ENCODE measurements around the gene TPRA1. TPM values are rescaled to one million over a fixed set of nuclear protein-coding genes. Genes with fewer than 3 reads are reported as not detected.
A peak's percentile ranks its signal among the peaks of the same experiment; 100 is the strongest.

Gene TPRA1
- total RNA-seq, 4 donors from 2014 or later, result 19.2 to 25.7 (median 21.0) TPM

- intact Hi-C loops (cut with DNase I), result no loop called here
- Histone ChIP-seq H3K27me3 (no peaks in the 10 kb centered on the region), H3K27ac (peak overlapping the region in 1 of 4 donors; percentile 78), H3K9me3 (no peaks in the 10 kb centered on the region), H3K4me1 (peaks cover 0 to 31% (median 3%) of the 10 kb centered on the region in 3 donors), H3K4me3 (peak overlapping the region in 1 of 4 donors; percentile 58), H3K36me3 (peaks cover 0 to 10% (median 0%) of the 10 kb centered on the region in 3 donors)
- TF ChIP-seq POLR2A (IDR thresholded peaks at IDR 0.05), result no peak
- no peak for TF ChIP-seq CTCF (IDR thresholded peaks at IDR 0.05)
- WGBS, 2 donors, result 62 to 80% methylated on average over 10 to 12 of the region's 12 CpGs
- DNase-seq, result no peak
These were observed 6.7 kb upstream of the TPRA1 start for GRCh38 chr3:127597020-127597771.

- Histone ChIP-seq H3K27me3 (no peaks in the 10 kb centered on the region), H3K4me1 (peaks cover 6 to 43% (median 12%) of the 10 kb centered on the region in 3 donors), H3K36me3 (peaks cover 0 to under 1% (median 0%) of the 10 kb centered on the region in 3 donors), H3K27ac (no peak overlapping the region), H3K4me3 (no peak overlapping the region), H3K9me3 (no peaks in the 10 kb centered on the region)
- TF ChIP-seq POLR2A (IDR thresholded peaks at IDR 0.05) (no peak), CTCF (IDR thresholded peaks at IDR 0.05) (no peak)
- DNase-seq, result no peak
- intact Hi-C loops (cut with DNase I), result no loop called here
- WGBS, 2 donors, result 71 to 89% methylated on average over 2 to 4 of the region's 4 CpGs
These were observed 4.8 kb upstream of the TPRA1 start for GRCh38 chr3:127595303-127595702.

- TF ChIP-seq POLR2A (IDR thresholded peaks at IDR 0.05), result no peak
- TF ChIP-seq CTCF (IDR thresholded peaks at IDR 0.05), result no peak
- Histone ChIP-seq H3K9me3 (no peaks in the 10 kb centered on the region), H3K27me3 (no peaks in the 10 kb centered on the region), H3K36me3 (no peaks in the 10 kb centered on the region), H3K4me1 (peaks cover 18 to 42% (median 23%) of the 10 kb centered on the region in 3 donors), H3K27ac (no peak overlapping the region), H3K4me3 (no peak overlapping the region)
- DNase-seq, result no peak
- WGBS, 2 donors, result 88 to 90% methylated on average over 3 to 5 of the region's 5 CpGs
- intact Hi-C loops (cut with DNase I), result no loop called here
These were observed 2.6 kb upstream of the TPRA1 start for GRCh38 chr3:127593178-127593577.

- no CpG with 5 or more reads among the region's 41 CpGs for WGBS, 2 donors
- Histone ChIP-seq H3K27ac (peak overlapping the region; percentile 87 to 97 (median 91)), H3K27me3 (no peaks in the 10 kb centered on the region), H3K4me3 (peak overlapping the region; percentile 65 to 88 (median 82)), H3K4me1 (peaks cover 28 to 61% (median 37%) of the 10 kb centered on the region in 3 donors), H3K36me3 (no peaks in the 10 kb centered on the region), H3K9me3 (no peaks in the 10 kb centered on the region)
- TF ChIP-seq CTCF (IDR thresholded peaks at IDR 0.05) (peak in 1 of 6 experiments; percentile 14), POLR2A (IDR thresholded peaks at IDR 0.05) (peak in 1 of 4 donors; percentile 42)
- DNase-seq, result no peak
- intact Hi-C loops (cut with DNase I), result no loop called here
These were observed 296 bp downstream of the TPRA1 start for GRCh38 chr3:127590282-127590592.

- no peaks in the 10 kb centered on the region for H3K9me3 ChIP-seq
- no peak for TF ChIP-seq CTCF (IDR thresholded peaks at IDR 0.05)
- no peak for TF ChIP-seq POLR2A (IDR thresholded peaks at IDR 0.05)
- intact Hi-C loops (cut with DNase I), result no loop called here
- H3K4me3 ChIP-seq, result peak overlapping the region; percentile 65 to 88 (median 82)
- no peaks in the 10 kb centered on the region for H3K27me3 ChIP-seq
- no peaks in the 10 kb centered on the region for H3K36me3 ChIP-seq
- H3K4me1 ChIP-seq, result peaks cover 28 to 66% (median 38%) of the 10 kb centered on the region in 3 donors
- DNase-seq, result no peak
- H3K27ac ChIP-seq, result peak overlapping the region; percentile 87 to 97 (median 91)
- WGBS, 2 donors, result 0 to 10% methylated on average over 1 to 2 of the region's 56 CpGs
These were observed 792 bp downstream of the TPRA1 start for GRCh38 chr3:127589600-127590281.
